IPS-NIHi11 (cell line): ENCODE results near the gene MT1F.
"Not testable (repeated sequence)": the region's sequence is repeated elsewhere in the genome, so short reads cannot be mapped to it uniquely, and the experiment has no call there.

Experiments used
- DNase-seq: peaks from one replicate; pipeline ENCODE4 v3.0.0; 2012; ENCODE audit warnings: mixed read lengths, low spot score

The MT1F gene

GRCh38 chr16:56672761-56673536 lies 15.2 kb downstream of the MT1F start:
- no peak for DNase-seq

- DNase-seq, result no peak
Observed at GRCh38 chr16:56673921-56674320, 16.2 kb downstream of the MT1F start.

GRCh38 chr16:56674570-56674969 lies 16.8 kb downstream of the MT1F start:
- DNase-seq, result not testable (repeated sequence)

- no peak for DNase-seq
Observed at GRCh38 chr16:56675685-56676210, 18.0 kb downstream of the MT1F start.

- no peak for DNase-seq
Observed at GRCh38 chr16:56677474-56677873, 19.7 kb downstream of the MT1F start.

GRCh38 chr16:56679078-56679730 lies 21.4 kb downstream of the MT1F start:
- no peak for DNase-seq

GRCh38 chr16:56679818-56680217 lies 22.1 kb downstream of the MT1F start:
- no peak for DNase-seq

GRCh38 chr16:56681939-56682702 lies 24.4 kb downstream of the MT1F start, which contains the start of gene MT1X:
MT1X (plus strand) TSS chr16:56682470; CDS start chr16:56682541, 71 bp downstream.
- peak; percentile 88 for DNase-seq

- no peak for DNase-seq
Observed at GRCh38 chr16:56682703-56683397, 25.1 kb downstream of the MT1F start.

GRCh38 chr16:56683424-56684172 lies 25.8 kb downstream of the MT1F start:
- no peak for DNase-seq

GRCh38 chr16:56684256-56684925 lies 26.6 kb downstream of the MT1F start:
- DNase-seq, result no peak

- no peak for DNase-seq
Observed at GRCh38 chr16:56684926-56685590, 27.3 kb downstream of the MT1F start.

GRCh38 chr16:56686758-56687157 lies 29.0 kb downstream of the MT1F start:
- no peak for DNase-seq

GRCh38 chr16:56688762-56689161 lies 31.0 kb downstream of the MT1F start:
- no peak for DNase-seq

- no peak for DNase-seq
Observed at GRCh38 chr16:56689171-56689570, 31.4 kb downstream of the MT1F start.

GRCh38 chr16:56690420-56691122 lies 32.8 kb downstream of the MT1F start:
- DNase-seq, result no peak

- peak; percentile 66 for DNase-seq
Observed at GRCh38 chr16:56691885-56692284, 34.1 kb downstream of the MT1F start.

- no peak for DNase-seq
Observed at GRCh38 chr16:56695246-56695645, 37.5 kb downstream of the MT1F start.

GRCh38 chr16:56697456-56698155 lies 39.8 kb downstream of the MT1F start:
- DNase-seq, result no peak
